SK-N-SH (cell line): ENCODE results near the gene DOCK6. TPM values are rescaled to one million over a fixed set of nuclear protein-coding genes. Genes with fewer than 3 reads are reported as not detected.
A peak's percentile ranks its signal among the peaks of the same experiment; 100 is the strongest.

Experiments used
- CTCF ChIA-PET: fragments of 300-600, 350-600 bp; formaldehyde crosslinking; extraction: SDS; loops from one replicate; lab custom pipeline; 2021; lab: Yijun Ruan, JAX
- POLR2A ChIA-PET: fragments of 350-600 bp; sonication (Branson Sonifier 250); formaldehyde crosslinking; extraction: SDS; loops from one replicate; lab custom pipeline; 2020; ENCODE audit warnings: antibody characterized with exemption, inconsistent platforms; lab: Yijun Ruan, JAX
- DNase-seq: peaks from one replicate; pipeline ENCODE4 v3.0.0; 2012
- H2AFZ ChIP-seq: fragments of 200-600 bp; sonication (generic); 2 replicates; pipeline ENCODE4 v1.8.1; 2016; ENCODE audit warnings: antibody characterized with exemption, mild to moderate bottlenecking, low read depth
- H3F3A ChIP-seq: fragments of 200-600 bp; sonication (generic); replicated peaks from 2 replicates; pipeline ENCODE3; 2016; ENCODE audit warnings: antibody characterized with exemption, mild to moderate bottlenecking; ENCODE audit not compliant: insufficient read depth
- H3K27ac ChIP-seq, 2 experiments: fragments of 200-500 bp in 1 of 2; fragments of 200-600 bp in 1 of 2; sonication (Bioruptor generic) in 1 of 2; sonication (generic), shearing (Covaris generic) in 1 of 2; 2 replicates each; pipeline versions ENCODE4 v1.5.1 to v1.6.1; 2014 to 2016; ENCODE audit warnings: low read depth in 2 of 2, inconsistent platforms in 1 of 2, low read length in 1 of 2, mild to moderate bottlenecking in 1 of 2, mixed read lengths in 1 of 2
- H3K27me3 ChIP-seq: fragments of 200-600 bp; sonication (generic), shearing (Covaris generic); 2 replicates; pipeline ENCODE4 v1.6.1; 2016; ENCODE audit warnings: mixed run types; ENCODE audit not compliant: insufficient read depth
- H3K36me3 ChIP-seq, 2 experiments: fragments of 200-500 bp in 1 of 2; fragments of 200-600 bp in 1 of 2; sonication (Bioruptor generic) in 1 of 2; sonication (generic) in 1 of 2; replicated peaks in 1 of 2; 2 replicates each; pipeline versions ENCODE3 to v1.5.1; 2014 to 2016; ENCODE audit warnings: low read length in 1 of 2, mild to moderate bottlenecking in 1 of 2; ENCODE audit not compliant: insufficient read depth in 2 of 2, control insufficient read depth in 1 of 2
- H3K4me1 ChIP-seq, 2 experiments: fragments of 200-500 bp in 1 of 2; fragments of 200-600 bp in 1 of 2; sonication (Bioruptor generic) in 1 of 2; sonication (generic), shearing (Covaris generic) in 1 of 2; 2 replicates each; pipeline versions ENCODE4 v1.5.1 to v1.6.1; 2014 to 2016; ENCODE audit warnings: low read depth in 1 of 2, low read length in 1 of 2, mixed run types in 1 of 2; ENCODE audit not compliant: insufficient read depth in 2 of 2, control insufficient read depth in 1 of 2
- H3K4me2 ChIP-seq: fragments of 200-600 bp; sonication (generic), shearing (Covaris generic); 2 replicates; pipeline ENCODE4 v1.6.1; 2017; ENCODE audit warnings: mixed run types
- H3K4me3 ChIP-seq, 2 experiments: fragments of 200-500 bp in 1 of 2; fragments of 200-600 bp in 1 of 2; sonication (Bioruptor generic) in 1 of 2; sonication (generic), shearing (Covaris generic) in 1 of 2; 2 replicates each; pipeline versions ENCODE4 v1.5.1 to v1.8.1; 2014 to 2016; ENCODE audit warnings: low read depth in 2 of 2, inconsistent platforms in 1 of 2, low read length in 1 of 2, mild to moderate bottlenecking in 1 of 2, mixed read lengths in 1 of 2, moderate library complexity in 1 of 2
- H3K79me2 ChIP-seq: fragments of 200-600 bp; sonication (generic); 2 replicates; pipeline ENCODE4 v1.8.1; 2017; ENCODE audit warnings: mild to moderate bottlenecking; ENCODE audit not compliant: insufficient read depth
- H3K9ac ChIP-seq: fragments of 200-600 bp; sonication (generic); 2 replicates; pipeline ENCODE4 v1.6.1; 2017; ENCODE audit warnings: mixed run types
- H3K9me2 ChIP-seq: fragments of 200-600 bp; sonication (generic); 2 replicates; pipeline ENCODE4 v1.6.1; 2017; ENCODE audit warnings: mixed run types
- H3K9me3 ChIP-seq: fragments of 200-600 bp; sonication (generic); 2 replicates; pipeline ENCODE4 v1.6.1; 2017; ENCODE audit warnings: mixed run types, mild to moderate bottlenecking, moderate library complexity
- H4K20me1 ChIP-seq: fragments of 200-600 bp; sonication (generic); 2 replicates; pipeline ENCODE4 v1.6.1; 2017; ENCODE audit warnings: mild to moderate bottlenecking, mixed run types; ENCODE audit not compliant: insufficient read depth
- CHD2 ChIP-seq: fragments of 150-350 bp; IDR thresholded peaks from 2 replicates; pipeline ENCODE4 v1.6.1; 2018; ENCODE audit warnings: low read length; ENCODE audit not compliant: partially characterized antibody
- ELF1 ChIP-seq: IDR thresholded peaks from 2 replicates; pipeline ENCODE4 v1.4.0; 2012
- EP300 ChIP-seq, 2 experiments: IDR thresholded peaks; 2 replicates each; pipeline versions ENCODE4 v1.4.0 to v1.6.1; 2012; ENCODE audit warnings: borderline replicate concordance in 1 of 2, low read depth in 1 of 2, low read length in 1 of 2
- FOSL2 ChIP-seq: IDR thresholded peaks from 2 replicates; pipeline ENCODE4 v1.4.0; 2012; ENCODE audit warnings: low read depth, mild to moderate bottlenecking, moderate library complexity, borderline replicate concordance
- FOXJ3 ChIP-seq: sonication (generic); formaldehyde crosslinking; IDR thresholded peaks from 2 replicates; pipeline ENCODE4 v1.5.1; 2020; ENCODE audit warnings: mild to moderate bottlenecking, missing genetic modification reagents
- FOXM1 ChIP-seq: IDR thresholded peaks from 2 replicates; pipeline ENCODE4 v1.4.0; 2012; ENCODE audit warnings: low read depth, mild to moderate bottlenecking
- GABPA ChIP-seq: IDR thresholded peaks from 2 replicates; pipeline ENCODE4 v1.4.0; 2012; ENCODE audit warnings: low read depth, mild to moderate bottlenecking
- IRF3 ChIP-seq: fragments of 150-350 bp; IDR thresholded peaks from 2 replicates; pipeline ENCODE4 v1.6.1; 2016; ENCODE audit warnings: mild to moderate bottlenecking, low read depth, low read length
- MXI1 ChIP-seq: IDR thresholded peaks from 2 replicates; pipeline ENCODE4 v1.6.1; 2012; ENCODE audit warnings: mild to moderate bottlenecking, low read depth, low read length, improper control_type of control experiment
- POLR2AphosphoS5 ChIP-seq: IDR thresholded peaks from 2 replicates; pipeline ENCODE4 v1.6.1; 2012; ENCODE audit warnings: low read depth, low read length
- YY1 ChIP-seq: IDR thresholded peaks from 2 replicates; pipeline ENCODE4 v1.4.0; 2012; ENCODE audit warnings: low read depth, mild to moderate bottlenecking
- WGBS: methylation state at CpG from one replicate; pipeline ENCODE4 v1.1.6; 2017; ENCODE audit warnings: low lambda C conversion rate; 5-methylcytosine and 5-hydroxymethylcytosine counted together
- polyA plus RNA-seq, 3 experiments: library from polyadenylated mRNA; depleted of rRNA; stranded (reverse); fragments of >200 nt; gene quantifications; 2 replicates each; pipeline ENCODE4 v1.2.3, GENCODE V29; 2012
- TF ChIP-seq, protein P1 (sequence below): fragments of 200-600 bp; sonication (generic); IDR thresholded peaks from 2 replicates; pipeline ENCODE4 v1.6.1; 2017; ENCODE audit warnings: antibody characterized with exemption, mild to moderate bottlenecking, moderate library complexity
- TF ChIP-seq, protein P2 (sequence below): IDR thresholded peaks from 2 replicates; pipeline ENCODE4 v1.4.0; 2012; ENCODE audit warnings: low read depth, borderline replicate concordance

Gene DOCK6
- polyA plus RNA-seq, 1 of the 3 experiments (the other 2 are of a cell fraction) = 18.3 TPM

DNA sequence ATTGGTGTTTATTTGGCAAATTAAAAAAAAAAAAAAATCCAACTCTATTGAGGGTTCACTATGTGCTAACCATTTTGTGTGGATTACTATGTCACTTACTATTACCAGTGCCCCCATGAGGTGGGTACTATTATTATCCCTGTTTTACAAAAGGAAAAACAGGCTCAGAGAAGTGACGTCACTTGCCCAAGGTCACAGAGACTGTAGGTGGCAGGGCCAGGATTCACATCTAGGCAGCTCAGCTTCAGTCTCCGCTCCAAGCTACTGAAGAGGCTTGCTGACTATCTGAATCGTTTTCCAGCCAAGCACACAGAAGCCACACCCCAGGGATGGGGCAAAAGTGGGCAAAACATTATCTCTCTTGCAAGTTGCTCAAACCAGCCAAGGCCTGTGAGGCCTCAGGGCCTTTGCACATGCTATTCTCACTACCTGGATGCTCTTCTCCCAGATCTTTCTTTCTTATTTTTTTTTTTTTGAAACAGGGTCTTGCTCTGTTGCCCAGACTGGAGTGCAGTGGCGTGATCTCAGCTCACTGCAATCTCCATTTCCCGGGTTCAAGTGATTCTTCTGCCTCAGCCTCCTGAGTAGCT lies 27.7 kb downstream of the DOCK6 start:
- Histone ChIP-seq H3K36me3 (peaks cover 0 to 11% of the 10 kb centered on the region in 2 experiments), H3K9me2 (no peaks in the 10 kb centered on the region), H3F3A (no peaks in the 10 kb centered on the region), H3K4me1 (no peaks in the 10 kb centered on the region), H3K9ac (no peak overlapping the region), H3K4me2 (no peak overlapping the region), H3K9me3 (no peaks in the 10 kb centered on the region), H3K27me3 (no peaks in the 10 kb centered on the region), H2AFZ (no peak overlapping the region), H3K4me3 (no peak overlapping the region), H4K20me1 (no peaks in the 10 kb centered on the region), H3K79me2 (no peaks in the 10 kb centered on the region), H3K27ac (no peak overlapping the region)
- DNase-seq = no peak
- CTCF ChIA-PET = interaction anchor here (1.9 kb wide), 1 partner anchor 9 kb away, joined by 6 read pairs; no protein-coding TSS in a partner anchor
- TF ChIP-seq, protein P1, sequence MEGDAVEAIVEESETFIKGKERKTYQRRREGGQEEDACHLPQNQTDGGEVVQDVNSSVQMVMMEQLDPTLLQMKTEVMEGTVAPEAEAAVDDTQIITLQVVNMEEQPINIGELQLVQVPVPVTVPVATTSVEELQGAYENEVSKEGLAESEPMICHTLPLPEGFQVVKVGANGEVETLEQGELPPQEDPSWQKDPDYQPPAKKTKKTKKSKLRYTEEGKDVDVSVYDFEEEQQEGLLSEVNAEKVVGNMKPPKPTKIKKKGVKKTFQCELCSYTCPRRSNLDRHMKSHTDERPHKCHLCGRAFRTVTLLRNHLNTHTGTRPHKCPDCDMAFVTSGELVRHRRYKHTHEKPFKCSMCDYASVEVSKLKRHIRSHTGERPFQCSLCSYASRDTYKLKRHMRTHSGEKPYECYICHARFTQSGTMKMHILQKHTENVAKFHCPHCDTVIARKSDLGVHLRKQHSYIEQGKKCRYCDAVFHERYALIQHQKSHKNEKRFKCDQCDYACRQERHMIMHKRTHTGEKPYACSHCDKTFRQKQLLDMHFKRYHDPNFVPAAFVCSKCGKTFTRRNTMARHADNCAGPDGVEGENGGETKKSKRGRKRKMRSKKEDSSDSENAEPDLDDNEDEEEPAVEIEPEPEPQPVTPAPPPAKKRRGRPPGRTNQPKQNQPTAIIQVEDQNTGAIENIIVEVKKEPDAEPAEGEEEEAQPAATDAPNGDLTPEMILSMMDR = peak; percentile 17
- TF ChIP-seq IRF3 = no peak
- no peak for TF ChIP-seq MXI1
- TF ChIP-seq EP300 (IDR thresholded peaks at IDR 0.05; ENCODE audit: borderline replicate concordance in 1 of 2, low read depth in 1 of 2, low read length in 1 of 2) = no peak
- TF ChIP-seq FOSL2 = no peak
- TF ChIP-seq ELF1 = no peak
- WGBS = 81% methylated on average over 5 of the region's 5 CpGs
- POLR2A ChIA-PET = interaction anchor here (0.6 kb wide), 1 partner anchor 135 kb away, joined by 3 read pairs; no protein-coding TSS in a partner anchor

GRCh38 chr19:11233073-11233472 lies 29.3 kb downstream of the DOCK6 start:
- no peaks in the 10 kb centered on the region for H3K9me3 ChIP-seq
- no peaks in the 10 kb centered on the region for H4K20me1 ChIP-seq
- no peak overlapping the region for H3K4me3 ChIP-seq
- DNase-seq = no peak
- WGBS = 84% methylated on average over 10 of the region's 15 CpGs
- no peak overlapping the region for H3K9ac ChIP-seq
- TF ChIP-seq POLR2AphosphoS5 (no peak), CHD2 (no peak), FOXJ3 (CRISPR knock-in tag) (no peak), IRF3 (no peak), YY1 (no peak), GABPA (no peak), FOXM1 (no peak)
- TF ChIP-seq, protein P2, sequence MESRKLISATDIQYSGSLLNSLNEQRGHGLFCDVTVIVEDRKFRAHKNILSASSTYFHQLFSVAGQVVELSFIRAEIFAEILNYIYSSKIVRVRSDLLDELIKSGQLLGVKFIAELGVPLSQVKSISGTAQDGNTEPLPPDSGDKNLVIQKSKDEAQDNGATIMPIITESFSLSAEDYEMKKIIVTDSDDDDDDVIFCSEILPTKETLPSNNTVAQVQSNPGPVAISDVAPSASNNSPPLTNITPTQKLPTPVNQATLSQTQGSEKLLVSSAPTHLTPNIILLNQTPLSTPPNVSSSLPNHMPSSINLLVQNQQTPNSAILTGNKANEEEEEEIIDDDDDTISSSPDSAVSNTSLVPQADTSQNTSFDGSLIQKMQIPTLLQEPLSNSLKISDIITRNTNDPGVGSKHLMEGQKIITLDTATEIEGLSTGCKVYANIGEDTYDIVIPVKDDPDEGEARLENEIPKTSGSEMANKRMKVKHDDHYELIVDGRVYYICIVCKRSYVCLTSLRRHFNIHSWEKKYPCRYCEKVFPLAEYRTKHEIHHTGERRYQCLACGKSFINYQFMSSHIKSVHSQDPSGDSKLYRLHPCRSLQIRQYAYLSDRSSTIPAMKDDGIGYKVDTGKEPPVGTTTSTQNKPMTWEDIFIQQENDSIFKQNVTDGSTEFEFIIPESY = no peak
- no peaks in the 10 kb centered on the region for H3K4me1 ChIP-seq
- ChIA-PET POLR2A (no interaction called here), CTCF (interaction anchor here (0.6 to 1.9 kb wide), 3 partner anchors 11 to 250 kb away, joined by 3 to 6 read pairs (median 4); no protein-coding TSS in a partner anchor)
- peaks cover 0 to 11% of the 10 kb centered on the region in 2 experiments for H3K36me3 ChIP-seq
- no peaks in the 10 kb centered on the region for H3F3A ChIP-seq
- H3K27ac ChIP-seq = no peak overlapping the region
- no peak overlapping the region for H2AFZ ChIP-seq
- no peaks in the 10 kb centered on the region for H3K27me3 ChIP-seq
- H3K79me2 ChIP-seq = no peaks in the 10 kb centered on the region
- H3K4me2 ChIP-seq = no peak overlapping the region
- H3K9me2 ChIP-seq = no peaks in the 10 kb centered on the region
